ENCODE measurements around the gene TWF2. TPM values are rescaled to one million over a fixed set of nuclear protein-coding genes. Genes with fewer than 3 reads are reported as not detected.

Gene TWF2
- total and polyA plus RNA-seq, 2 of the 4 experiments (the other 2 are of a cell fraction): 111 to 145 TPM

- TF ChIP-seq USF2 (IDR thresholded peaks at IDR 0.05; ENCODE audit: low read depth, low read length): no peak
Measured at GRCh38 chr3:52220380-52221026, 18.5 kb downstream of the TWF2 start (continued).

- intact Hi-C loops (cut with micrococcal nuclease): no loop called here
- peaks cover 17% of the 10 kb centered on the region for H3K36me3 ChIP-seq (ENCODE audit: control insufficient read depth, insufficient read depth, low read length)
- no peak overlapping the region for H3K14ac ChIP-seq (replicated peaks; ENCODE audit: low read depth, low read length)
- H3K4ac ChIP-seq (ENCODE audit: low read depth, low read length): no peak overlapping the region
- in situ Hi-C loops (cut with MboI; ENCODE audit: low sequenced_read_pairs): no loop called here
- no peak overlapping the region for H4K5ac ChIP-seq (ENCODE audit: low read depth, low read length)
- no peak overlapping the region for H2BK15ac ChIP-seq (ENCODE audit: low read depth, low read length)
- no peak overlapping the region for H3K4me2 ChIP-seq (ENCODE audit: low read depth, low read length)
- H3K9ac ChIP-seq (ENCODE audit: low read depth, low read length): no peak overlapping the region
- no peak overlapping the region for H2BK120ac ChIP-seq (ENCODE audit: low read depth, low read length)
- peaks cover 0 to 6% of the 10 kb centered on the region in 2 experiments; a peak in 1 of 4 replicates for H3K79me1 ChIP-seq (ENCODE audit: low read depth in 1 of 2, low read length in 2 of 2)
- no peak for DNase-seq
- no peak overlapping the region for H3K4me3 ChIP-seq (ENCODE audit: insufficient read depth, low read depth, low read length)
- no CpG with 5 or more reads among the region's 6 CpGs for WGBS, 2 experiments (ENCODE audit: extremely low coverage in 2 of 2, insufficient read length in 1 of 2)
- peaks cover 15% of the 10 kb centered on the region for H4K20me1 ChIP-seq (ENCODE audit: insufficient read depth, low read length)
- ATAC-seq (ENCODE audit: low read depth): no peak
- no peaks in the 10 kb centered on the region for H3K9me3 ChIP-seq (ENCODE audit: control insufficient read depth, insufficient read depth, low read length)
- BruUV-seq (replicated peaks): no TSS peak
- H3K18ac ChIP-seq (ENCODE audit: low read depth, low read length): no peak overlapping the region
- peaks cover 8% of the 10 kb centered on the region for H3K4me1 ChIP-seq (ENCODE audit: control insufficient read depth, insufficient read depth, low read length)
- dilution Hi-C loops (cut with HindIII; ENCODE audit: low sequenced_read_pairs, unreplicated experiment): no loop called here
- H3K27ac ChIP-seq (ENCODE audit: insufficient read depth, low read length): no peak overlapping the region
- H3K56ac ChIP-seq (ENCODE audit: extremely low read depth, insufficient read depth, low read length): no peak overlapping the region
- H2AFZ ChIP-seq (replicated peaks; ENCODE audit: low read length, poor library complexity): no peak overlapping the region
- H3K23ac ChIP-seq (ENCODE audit: low read depth, low read length): no peak overlapping the region
- no peak overlapping the region for H2BK20ac ChIP-seq (ENCODE audit: low read depth, low read length)
- no peak overlapping the region for H4K91ac ChIP-seq (ENCODE audit: insufficient read depth, low read depth, low read length)
- H3K9me1 ChIP-seq (ENCODE audit: insufficient read depth, low read length): peaks cover 16% of the 10 kb centered on the region
- ChIA-PET CTCF (interaction anchor here (0.6 to 0.7 kb wide), 3 partner anchors 11 to 37 kb away, joined by 3 to 7 read pairs (median 6); no protein-coding TSS in a partner anchor), POLR2A (ENCODE audit: unreplicated experiment) (no interaction called here)
- no peak overlapping the region for H2AK5ac ChIP-seq (ENCODE audit: low read depth, low read length)
- H2AK9ac ChIP-seq (replicated peaks; ENCODE audit: low read depth, low read length, poor library complexity): peak overlapping the region; percentile 42
- no peak overlapping the region for H2BK5ac ChIP-seq (ENCODE audit: low read depth, low read length, poor library complexity, severe bottlenecking)
- H3K27me3 ChIP-seq (ENCODE audit: control insufficient read depth, insufficient read depth, low read length): no peaks in the 10 kb centered on the region
- no peak overlapping the region for H4K8ac ChIP-seq (ENCODE audit: low read depth in 2 of 2, low read length in 2 of 2)
- TF ChIP-seq USF2 (IDR thresholded peaks at IDR 0.05; ENCODE audit: low read depth, low read length) (peak; percentile 42), RCOR1 (IDR thresholded peaks at IDR 0.05; ENCODE audit: insufficient replicate concordance, low read length) (no peak)
Measured at GRCh38 chr3:52218937-52219650, 19.9 kb downstream of the TWF2 start.
